B cell (primary cell): Measurements from ENCODE around the gene GMPPA. TPM values are rescaled to one million over a fixed set of nuclear protein-coding genes. Genes with fewer than 3 reads are reported as not detected.

Source experiments
- ATAC-seq: fragments of 200-7000 bp; cut with Tn5 transposase; one replicate; pipeline ENCODE4 v1.10.0; 2021; ENCODE audit warnings: low read depth, mild to moderate bottlenecking, moderate number of reproducible peaks, moderate library complexity
- CTCF ChIA-PET: fragments of 350-600 bp; sonication (Branson Sonifier 250); formaldehyde crosslinking; loops from one replicate; lab custom pipeline; 2021; ENCODE audit warnings: antibody characterized with exemption, inconsistent platforms; lab: Charles Lee
- POLR2A ChIA-PET: fragments of 350-600 bp; sonication (Branson Sonifier 250); formaldehyde crosslinking; loops from one replicate; lab custom pipeline; 2021; ENCODE audit warnings: antibody characterized with exemption; lab: Charles Lee
- DNase-seq: peaks from one replicate; pipeline ENCODE4 v3.0.0; 2013
- H2AFZ ChIP-seq: 2 replicates; pipeline ENCODE4 v1.6.1; 2012; ENCODE audit warnings: mild to moderate bottlenecking, low read depth, low read length; ENCODE audit not compliant: insufficient read depth, poor library complexity, severe bottlenecking
- H3K27ac ChIP-seq, 2 donors: 1 replicate in 1 of 2; 2 replicates in 1 of 2; pipeline ENCODE4 v1.5.1; 2012 to 2013; ENCODE audit warnings: low read length in 2 of 2, mild to moderate bottlenecking in 2 of 2, moderate library complexity in 1 of 2
- H3K27me3 ChIP-seq, 4 experiments: fragments of 200-600 bp in 1 of 4; sonication (generic) in 1 of 4; replicated peaks in 1 of 4; 1 replicate in 2 of 4; 2 replicates in 2 of 4; pipeline versions ENCODE4 v1.6.1 to v1.7.0; 2013 to 2016; ENCODE audit warnings: low read length in 3 of 4, mild to moderate bottlenecking in 2 of 4, mixed read lengths in 1 of 4, moderate library complexity in 1 of 4; ENCODE audit not compliant: insufficient read depth in 4 of 4, control insufficient read depth in 3 of 4; ENCODE audit errors: control extremely low read depth in 1 of 4
- H3K36me3 ChIP-seq, 2 experiments: replicated peaks in 1 of 2; 1 replicate in 1 of 2; 2 replicates in 1 of 2; pipeline versions ENCODE4 v1.6.1 to v1.7.1; 2013; ENCODE audit warnings: low read length in 1 of 2; ENCODE audit not compliant: insufficient read depth in 2 of 2, control insufficient read depth in 1 of 2; ENCODE audit errors: control extremely low read depth in 1 of 2, extremely low read depth in 1 of 2
- H3K4me1 ChIP-seq, 2 donors: fragments of 200-600 bp in 1 of 2; sonication (generic) in 1 of 2; 1 replicate in 1 of 2; 2 replicates in 1 of 2; pipeline versions ENCODE4 v1.5.1 to v1.6.1; 2013 to 2017; ENCODE audit warnings: low read length in 2 of 2; ENCODE audit not compliant: control insufficient read depth in 2 of 2, insufficient read depth in 2 of 2
- H3K4me2 ChIP-seq: replicated peaks from 2 replicates; pipeline ENCODE3; 2012; ENCODE audit warnings: mild to moderate bottlenecking, low read depth, low read length; ENCODE audit not compliant: poor library complexity, severe bottlenecking
- H3K4me3 ChIP-seq, 5 experiments: fragments of 200-600 bp in 1 of 5; sonication (generic) in 1 of 5; 1 replicate in 3 of 5; 2 replicates in 2 of 5; pipeline versions ENCODE4 v1.5.1 to v1.7.0; 2011 to 2016; ENCODE audit warnings: low read length in 4 of 5, mild to moderate bottlenecking in 4 of 5, low read depth in 2 of 5, control low read depth in 1 of 5, moderate library complexity in 1 of 5; ENCODE audit not compliant: insufficient read depth in 1 of 5; ENCODE audit errors: control extremely low read depth in 1 of 5, extremely low read depth in 1 of 5
- H3K79me2 ChIP-seq: fragments of 200-600 bp; sonication (generic); one replicate; pipeline ENCODE4 v1.6.0; 2016; ENCODE audit warnings: low read length; ENCODE audit not compliant: control insufficient read depth, insufficient read depth
- H3K9ac ChIP-seq: fragments of 200-600 bp; sonication (generic); 2 replicates; pipeline ENCODE4 v1.6.1; 2017; ENCODE audit warnings: mild to moderate bottlenecking, low read length, moderate library complexity
- H3K9me3 ChIP-seq, 3 donors: one replicate each; pipeline versions ENCODE4 v1.6.1 to v1.7.1; 2013; ENCODE audit warnings: low read length in 2 of 3; ENCODE audit not compliant: control insufficient read depth in 2 of 3, insufficient read depth in 1 of 3; ENCODE audit errors: control extremely low read depth in 1 of 3
- H4K20me1 ChIP-seq: 2 replicates; pipeline ENCODE4 v1.6.0; 2012; ENCODE audit warnings: mild to moderate bottlenecking, low read length; ENCODE audit not compliant: insufficient read depth, control insufficient read depth, poor library complexity, severe bottlenecking
- H3K27ac Mint-ChIP-seq: one replicate; pipeline ENCODE4 v1.8.0; 2021; ENCODE audit warnings: mixed read lengths
- H3K27me3 Mint-ChIP-seq: one replicate; pipeline ENCODE4 v1.8.0; 2021; ENCODE audit warnings: mixed read lengths
- H3K4me1 Mint-ChIP-seq: one replicate; pipeline ENCODE4 v1.8.0; 2021; ENCODE audit warnings: mixed read lengths
- H3K4me3 Mint-ChIP-seq: one replicate; pipeline ENCODE4 v1.8.0; 2021; ENCODE audit warnings: mixed read lengths
- H3K9me3 Mint-ChIP-seq: one replicate; pipeline ENCODE4 v1.8.0; 2022; ENCODE audit warnings: mixed read lengths; ENCODE audit not compliant: insufficient read depth
- EZH2 ChIP-seq: IDR thresholded peaks from 2 replicates; pipeline ENCODE4 v1.6.1; 2012; ENCODE audit warnings: borderline replicate concordance, low read depth, mild to moderate bottlenecking, moderate library complexity, low read length; ENCODE audit not compliant: insufficient read depth, poor library complexity, severe bottlenecking
- WGBS: methylation state at CpG from one replicate; pipeline ENCODE4 v1.1.5; 2013; ENCODE audit warnings: missing lambda C conversion rate; ENCODE audit not compliant: insufficient coverage; 5-methylcytosine and 5-hydroxymethylcytosine counted together
- intact Hi-C: fragments of 100-400 bp; cut with micrococcal nuclease; formaldehyde crosslinking; loops from one replicate; pipeline ENCODE4 v1.10.0; 2022
- polyA plus RNA-seq: library from polyadenylated mRNA; depleted of rRNA; stranded (reverse); fragments of >200 nt; gene quantifications from 2 replicates; pipeline ENCODE4 v1.2.3, GENCODE V29; 2012
- total RNA-seq, 2 donors: library from RNA; stranded (reverse); fragments of 120-200 nt in 1 of 2; gene quantifications; 1 replicate in 1 of 2; 2 replicates in 1 of 2; pipeline versions ENCODE4 v1.2.3 to v1.2.4, GENCODE V29; 2013 to 2022
- TF ChIP-seq, protein P1 (sequence below): fragments of 200-600 bp; IDR thresholded peaks from one replicate; pipeline ENCODE4 v1.8.0; 2022; ENCODE audit warnings: antibody characterized with exemption, mild to moderate bottlenecking

The GMPPA gene
- total and polyA plus RNA-seq, 2 donors (not counting 1 experiment from before 2014, with no cell fraction given), result 27.8 to 67.9 TPM

DNA sequence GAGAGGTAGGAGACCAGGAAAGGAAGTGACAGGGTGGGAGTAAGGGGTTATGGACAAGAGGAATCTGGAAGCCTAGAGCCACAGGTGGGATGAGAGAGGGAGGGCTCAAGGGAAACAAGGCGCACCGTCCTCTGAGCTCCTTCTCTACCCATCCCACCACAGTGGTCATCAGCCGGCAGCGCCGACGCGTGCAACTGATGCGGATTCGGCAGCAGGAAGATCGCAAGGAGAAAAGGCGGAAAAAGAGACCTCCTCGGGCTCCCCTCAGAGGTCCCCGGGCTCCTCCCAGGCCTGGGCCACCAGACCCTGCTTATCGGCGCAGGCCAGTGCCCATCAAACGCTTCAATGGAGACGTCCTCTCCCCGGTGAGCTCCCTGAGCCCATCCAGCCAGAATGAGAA lies 50.3 kb downstream of the GMPPA start:
- ATAC-seq (no peak), DNase-seq (no peak)
- H2AFZ ChIP-seq, result no peak overlapping the region
- WGBS, result 96% methylated on average over 15 of the region's 18 CpGs
- no peak overlapping the region for H3K4me3 ChIP-seq
- ChIA-PET CTCF (interaction anchor here (0.8 to 1.0 kb wide), 3 partner anchors 8 to 141 kb away, joined by 3 to 4 read pairs (median 3); no protein-coding TSS in a partner anchor), POLR2A (no interaction called here)
- TF ChIP-seq EZH2, result no peak
- TF ChIP-seq, protein P1, sequence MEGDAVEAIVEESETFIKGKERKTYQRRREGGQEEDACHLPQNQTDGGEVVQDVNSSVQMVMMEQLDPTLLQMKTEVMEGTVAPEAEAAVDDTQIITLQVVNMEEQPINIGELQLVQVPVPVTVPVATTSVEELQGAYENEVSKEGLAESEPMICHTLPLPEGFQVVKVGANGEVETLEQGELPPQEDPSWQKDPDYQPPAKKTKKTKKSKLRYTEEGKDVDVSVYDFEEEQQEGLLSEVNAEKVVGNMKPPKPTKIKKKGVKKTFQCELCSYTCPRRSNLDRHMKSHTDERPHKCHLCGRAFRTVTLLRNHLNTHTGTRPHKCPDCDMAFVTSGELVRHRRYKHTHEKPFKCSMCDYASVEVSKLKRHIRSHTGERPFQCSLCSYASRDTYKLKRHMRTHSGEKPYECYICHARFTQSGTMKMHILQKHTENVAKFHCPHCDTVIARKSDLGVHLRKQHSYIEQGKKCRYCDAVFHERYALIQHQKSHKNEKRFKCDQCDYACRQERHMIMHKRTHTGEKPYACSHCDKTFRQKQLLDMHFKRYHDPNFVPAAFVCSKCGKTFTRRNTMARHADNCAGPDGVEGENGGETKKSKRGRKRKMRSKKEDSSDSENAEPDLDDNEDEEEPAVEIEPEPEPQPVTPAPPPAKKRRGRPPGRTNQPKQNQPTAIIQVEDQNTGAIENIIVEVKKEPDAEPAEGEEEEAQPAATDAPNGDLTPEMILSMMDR, result no peak
- Mint-ChIP-seq H3K4me3 (no peak overlapping the region), H3K9me3 (no peaks in the 10 kb centered on the region), H3K4me1 (peaks cover 21% of the 10 kb centered on the region), H3K27ac (no peak overlapping the region), H3K27me3 (peaks cover 64% of the 10 kb centered on the region)
- H3K27me3 ChIP-seq, result peaks cover 0 to 89% (median 29%) of the 10 kb centered on the region in 4 experiments
- H3K36me3 ChIP-seq, result no peaks in the 10 kb centered on the region
- no peak overlapping the region for H3K4me2 ChIP-seq
- no peaks in the 10 kb centered on the region for H4K20me1 ChIP-seq
- peaks cover 27 to 37% of the 10 kb centered on the region in 2 donors for H3K4me1 ChIP-seq
- H3K79me2 ChIP-seq, result no peaks in the 10 kb centered on the region
- H3K9me3 ChIP-seq, result peaks cover 0 to 37% (median 0%) of the 10 kb centered on the region in 3 donors
- intact Hi-C loops, result no loop called here
- H3K27ac ChIP-seq, result no peak overlapping the region
- no peak overlapping the region for H3K9ac ChIP-seq

DNA sequence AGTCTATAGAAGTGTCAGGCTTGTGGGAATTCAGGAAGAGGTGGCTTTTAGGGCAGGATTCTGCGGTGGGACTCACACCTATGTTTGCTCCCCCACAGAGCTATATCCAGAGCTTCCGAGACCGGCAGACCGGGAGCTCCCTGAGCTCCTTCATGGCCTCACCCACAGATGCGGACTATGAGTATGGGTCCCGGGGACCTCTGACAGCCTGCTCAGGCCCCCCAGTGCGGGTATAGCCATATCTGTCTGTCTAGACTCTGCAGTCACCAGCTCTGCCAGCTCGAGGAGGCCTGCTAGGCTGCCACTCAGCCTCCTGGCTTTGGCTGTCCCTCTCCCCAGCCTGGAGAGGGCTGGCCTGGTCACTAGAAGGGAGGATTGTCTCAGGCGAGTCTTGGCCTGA lies 50.9 kb downstream of the GMPPA start:
- WGBS, result 88% methylated on average over 7 of the region's 9 CpGs
- DNase-seq, result no peak
- intact Hi-C loops, result no loop called here

More for the DNA sequence above, 50.9 kb downstream of the GMPPA start:
- Histone ChIP-seq H3K79me2 (no peaks in the 10 kb centered on the region), H3K9ac (no peak overlapping the region), H3K4me3 (no peak overlapping the region), H3K4me2 (no peak overlapping the region), H3K27me3 (peaks cover 0 to 89% (median 28%) of the 10 kb centered on the region in 4 experiments), H3K4me1 (peaks cover 21 to 31% of the 10 kb centered on the region in 2 donors), H3K27ac (no peak overlapping the region), H4K20me1 (no peaks in the 10 kb centered on the region), H3K9me3 (peaks cover 0 to 38% (median 0%) of the 10 kb centered on the region in 3 donors), H2AFZ (no peak overlapping the region), H3K36me3 (no peaks in the 10 kb centered on the region)
- H3K4me1 Mint-ChIP-seq, result peaks cover 16% of the 10 kb centered on the region
- no peaks in the 10 kb centered on the region for H3K9me3 Mint-ChIP-seq
- TF ChIP-seq, protein P1, result no peak
- no peak for TF ChIP-seq EZH2
- no peak overlapping the region for H3K27ac Mint-ChIP-seq
- H3K27me3 Mint-ChIP-seq, result peaks cover 65% of the 10 kb centered on the region
- ChIA-PET POLR2A (no interaction called here), CTCF (interaction anchor here (1.0 kb wide), 1 partner anchor 7 kb away, joined by 3 read pairs; no protein-coding TSS in a partner anchor)
- ATAC-seq, result no peak
- no peak overlapping the region for H3K4me3 Mint-ChIP-seq
